SU-DHL-6 (cell line): ENCODE data around the gene GRIN2D.

Experiments used
- H2AFZ ChIP-seq: fragments of 200-600 bp; sonication (generic); 2 replicates; pipeline ENCODE4 v1.6.1; 2014; ENCODE audit warnings: low read depth, mild to moderate bottlenecking, moderate library complexity, mixed read lengths, antibody characterized with exemption, low read length; ENCODE audit not compliant: severe bottlenecking
- H3F3A ChIP-seq: fragments of 200-600 bp; shearing (Covaris generic); 2 replicates; pipeline ENCODE4 v1.6.0; 2016; ENCODE audit warnings: antibody characterized with exemption, mild to moderate bottlenecking; ENCODE audit not compliant: insufficient read depth
- H3K27ac ChIP-seq: fragments of 200-600 bp; sonication (generic); 2 replicates; pipeline ENCODE4 v1.5.1; 2016; ENCODE audit warnings: low read depth, mild to moderate bottlenecking, low read length, moderate library complexity, mixed read lengths
- H3K27me3 ChIP-seq: fragments of 200-600 bp; sonication (generic), shearing (Covaris generic); 2 replicates; pipeline ENCODE4 v1.6.0; 2014; ENCODE audit warnings: mild to moderate bottlenecking, low read length
- H3K36me3 ChIP-seq: fragments of 200-600 bp; sonication (generic); 2 replicates; pipeline ENCODE4 v1.6.1; 2014; ENCODE audit warnings: mild to moderate bottlenecking, low read length, mixed read lengths
- H3K4me2 ChIP-seq: fragments of 300-600, 200-600 bp; shearing (Covaris generic), sonication (generic); 2 replicates; pipeline ENCODE4 v1.6.0; 2014; ENCODE audit warnings: low read length, low read depth, mild to moderate bottlenecking; ENCODE audit not compliant: poor library complexity, severe bottlenecking
- H3K4me3 ChIP-seq: fragments of 200-600 bp; sonication (generic); 2 replicates; pipeline ENCODE4 v1.5.1; 2014; ENCODE audit warnings: antibody characterized with exemption, low read length, mild to moderate bottlenecking, mixed read lengths; ENCODE audit not compliant: insufficient read depth, poor library complexity, severe bottlenecking
- H3K79me2 ChIP-seq: fragments of 200-600 bp; sonication (generic); 2 replicates; pipeline ENCODE4 v1.6.1; 2014; ENCODE audit warnings: mild to moderate bottlenecking, low read length, moderate library complexity; ENCODE audit not compliant: insufficient read depth
- H3K9ac ChIP-seq: fragments of 200-600 bp; sonication (generic); 2 replicates; pipeline ENCODE4 v1.7.0; 2014; ENCODE audit warnings: mild to moderate bottlenecking, low read length
- H3K9me2 ChIP-seq: fragments of 200-600 bp; sonication (generic); replicated peaks from 2 replicates; pipeline ENCODE4 v1.6.1; 2014; ENCODE audit warnings: low read length; ENCODE audit not compliant: insufficient read depth
- H3K9me3 ChIP-seq: fragments of 200-600 bp; sonication (generic); 2 replicates; pipeline ENCODE4 v1.6.1; 2014; ENCODE audit warnings: low read length, mixed read lengths; ENCODE audit not compliant: insufficient read depth
- H4K20me1 ChIP-seq: fragments of 200-600 bp; sonication (generic); 2 replicates; pipeline ENCODE4 v1.6.1; 2014; ENCODE audit warnings: low read depth, mild to moderate bottlenecking, antibody characterized with exemption, low read length, moderate library complexity, mixed read lengths
- CTCF ChIP-seq: fragments of 200-600 bp; sonication (generic); IDR thresholded peaks from one replicate; pipeline ENCODE4 v1.5.1; 2017; ENCODE audit warnings: antibody characterized with exemption, mild to moderate bottlenecking, low read length, moderate library complexity; ENCODE audit not compliant: insufficient read depth, poor library complexity, severe bottlenecking
- EZH2phosphoT487 ChIP-seq: fragments of 200-600 bp; sonication (generic), shearing (Covaris generic); conservative IDR thresholded peaks from 2 replicates; pipeline ENCODE4 v1.6.1; 2018; ENCODE audit warnings: mild to moderate bottlenecking, antibody characterized with exemption, low read length, moderate library complexity, mixed read lengths

GRIN2D gene

DNA sequence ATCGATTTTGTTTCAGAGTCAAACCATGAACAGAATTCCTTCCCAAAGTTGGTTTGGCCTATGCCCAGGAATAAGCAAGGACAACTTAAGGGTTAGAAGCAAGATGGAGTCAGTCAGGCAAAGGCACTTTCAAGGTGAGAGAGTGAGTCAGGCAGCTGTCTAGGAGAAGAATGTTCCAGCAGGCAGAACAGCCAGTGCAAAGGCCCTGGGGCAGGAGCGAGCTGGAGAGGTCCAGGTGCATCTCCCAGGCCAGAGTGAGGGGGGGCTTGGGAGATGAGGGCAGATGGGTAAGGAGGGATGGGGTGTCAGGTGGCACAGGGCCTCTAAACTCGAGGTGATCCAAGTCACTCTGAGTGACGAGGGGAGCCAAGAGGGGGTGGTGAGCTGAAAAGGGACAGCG lies 43.1 kb downstream of the GRIN2D start:
- Histone ChIP-seq H3K79me2 (no peaks in the 10 kb centered on the region), H4K20me1 (no peaks in the 10 kb centered on the region), H3K4me3 (no peak overlapping the region), H3K36me3 (no peaks in the 10 kb centered on the region), H2AFZ (no peak overlapping the region), H3K9me3 (no peaks in the 10 kb centered on the region), H3K4me2 (no peak overlapping the region), H3F3A (no peaks in the 10 kb centered on the region), H3K27ac (no peak overlapping the region), H3K27me3 (no peaks in the 10 kb centered on the region), H3K9me2 (no peaks in the 10 kb centered on the region), H3K9ac (no peak overlapping the region)
- TF ChIP-seq EZH2phosphoT487 = no peak
- no peak for TF ChIP-seq CTCF

- H3K27me3 ChIP-seq = no peaks in the 10 kb centered on the region
- no peaks in the 10 kb centered on the region for H3K36me3 ChIP-seq
- no peaks in the 10 kb centered on the region for H4K20me1 ChIP-seq
- H3F3A ChIP-seq = no peaks in the 10 kb centered on the region
- H3K9me3 ChIP-seq = no peaks in the 10 kb centered on the region
- no peak overlapping the region for H3K4me2 ChIP-seq
- H3K9me2 ChIP-seq = no peaks in the 10 kb centered on the region
- no peak overlapping the region for H3K4me3 ChIP-seq
- TF ChIP-seq CTCF (no peak), EZH2phosphoT487 (no peak)
- H2AFZ ChIP-seq = no peak overlapping the region
- H3K9ac ChIP-seq = no peak overlapping the region
- no peak overlapping the region for H3K27ac ChIP-seq
- peaks cover 8% of the 10 kb centered on the region for H3K79me2 ChIP-seq
Observed at GRCh38 chr19:48441360-48442050, 48.0 kb downstream of the GRIN2D start.

GRCh38 chr19:48442116-48443035 lies 48.9 kb downstream of the GRIN2D start:
- H2AFZ ChIP-seq = no peak overlapping the region
- H3K9me3 ChIP-seq = no peaks in the 10 kb centered on the region
- H3K9me2 ChIP-seq = no peaks in the 10 kb centered on the region
- no peak for TF ChIP-seq EZH2phosphoT487
- no peak for TF ChIP-seq CTCF
- no peaks in the 10 kb centered on the region for H4K20me1 ChIP-seq
- H3K4me2 ChIP-seq = no peak overlapping the region
- no peaks in the 10 kb centered on the region for H3F3A ChIP-seq
- H3K4me3 ChIP-seq = no peak overlapping the region
- no peaks in the 10 kb centered on the region for H3K27me3 ChIP-seq
- H3K9ac ChIP-seq = no peak overlapping the region
- peaks cover 12% of the 10 kb centered on the region for H3K79me2 ChIP-seq
- H3K27ac ChIP-seq = no peak overlapping the region
- no peaks in the 10 kb centered on the region for H3K36me3 ChIP-seq
